Measurements from ENCODE around the gene KLK10.
"Not testable (repeated sequence)": the region's sequence is repeated elsewhere in the genome, so short reads cannot be mapped to it uniquely, and the experiment has no call there.

Gene KLK10

DNA sequence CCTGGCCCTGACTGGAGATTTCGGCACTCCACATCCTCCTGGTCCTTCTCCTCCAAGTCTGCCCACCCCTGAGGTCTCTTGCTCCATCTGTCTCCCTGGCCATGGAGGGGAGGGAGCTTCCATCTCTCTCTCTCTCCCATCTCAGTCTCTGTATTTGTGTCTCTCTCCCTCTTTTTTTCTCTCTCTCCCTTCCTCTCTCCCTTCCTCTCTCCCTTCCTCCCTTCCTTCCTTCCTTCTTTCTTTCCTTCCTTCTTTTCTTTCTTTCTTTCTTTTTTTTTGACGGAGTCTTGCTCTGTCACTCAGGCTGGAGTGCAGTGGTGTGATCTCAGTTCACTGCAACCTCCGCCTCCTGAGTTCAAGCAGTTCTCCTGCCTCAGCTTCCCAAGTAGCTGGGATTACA is 49.7 kb downstream of the KLK10 start:
- H3K4me1 ChIP-seq (ENCODE audit: control insufficient read depth, insufficient read depth, low read length); H3K4me3 ChIP-seq (ENCODE audit: low read length); DNase-seq (ENCODE audit: low read depth, low spot score); H3K27ac ChIP-seq (ENCODE audit: low read length); H3K27me3 ChIP-seq (ENCODE audit: control insufficient read depth, insufficient read depth, low read length); H3K9me3 ChIP-seq (ENCODE audit: control insufficient read depth, insufficient read depth, low read length); H3K36me3 ChIP-seq (ENCODE audit: control insufficient read depth, insufficient read depth, low read length): not testable (repeated sequence)
- no CpG with 5 or more reads among the region's 3 CpGs for WGBS (ENCODE audit: insufficient coverage, insufficient read length)

- H3K9me3 ChIP-seq (ENCODE audit: control insufficient read depth, insufficient read depth, low read length), result no peaks in the 10 kb centered on the region
- H3K4me3 ChIP-seq (ENCODE audit: low read length), result no peak within 1 kb of the TSS
- no peak for DNase-seq (ENCODE audit: low read depth, low spot score)
- H3K36me3 ChIP-seq (ENCODE audit: control insufficient read depth, insufficient read depth, low read length), result no peaks in the 10 kb centered on the region
- no CpG with 5 or more reads among the region's 19 CpGs for WGBS (ENCODE audit: insufficient coverage, insufficient read length)
- H3K4me1 ChIP-seq (ENCODE audit: control insufficient read depth, insufficient read depth, low read length), result no peaks in the 10 kb centered on the region
- H3K27me3 ChIP-seq (ENCODE audit: control insufficient read depth, insufficient read depth, low read length), result no peaks in the 10 kb centered on the region
- no peak within 1 kb of the TSS for H3K27ac ChIP-seq (ENCODE audit: low read length)
Observed at GRCh38 chr19:50969413-50969760, 50.1 kb downstream of the KLK10 start, which contains the start of gene KLK6. TSS of gene KLK6 (minus strand) at chr19:50969591. CDS start at chr19:50968104, 1,487 bp downstream.

DNA sequence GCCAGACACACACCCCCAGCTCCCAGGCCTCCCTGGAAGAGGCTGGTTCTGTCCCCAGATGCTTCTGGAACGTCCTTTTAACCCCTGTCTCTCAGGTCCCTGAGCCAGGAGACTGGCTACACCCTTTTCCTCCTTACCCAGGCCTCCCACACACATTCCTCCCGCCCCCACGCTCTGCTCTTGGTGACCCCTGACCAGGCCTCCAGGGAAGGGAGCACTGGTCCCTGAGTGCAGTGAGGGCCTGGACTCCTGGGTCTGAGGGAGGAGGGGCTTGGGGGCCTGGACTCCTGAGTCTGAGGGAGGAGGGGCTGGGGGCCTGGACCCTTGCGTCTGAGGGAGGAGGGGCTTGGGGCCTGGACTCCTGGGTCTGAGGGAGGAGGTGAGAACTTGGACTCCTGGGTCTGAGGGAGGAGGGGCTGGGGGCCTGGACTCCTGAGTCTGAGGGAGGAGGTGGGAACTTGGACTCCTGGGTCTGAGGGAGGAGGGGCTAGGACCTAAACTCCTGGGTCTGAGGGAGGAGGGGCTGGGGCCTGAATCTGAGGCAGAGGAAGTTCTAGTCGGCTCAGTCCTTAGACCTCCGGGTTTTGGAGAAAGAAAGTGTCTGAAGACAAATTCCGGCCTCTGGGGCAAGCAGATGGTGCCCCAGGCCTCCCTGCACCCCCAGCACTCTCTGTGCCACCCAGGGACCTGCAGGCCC is 50.6 kb downstream of the KLK10 start:
- no peaks in the 10 kb centered on the region for H3K36me3 ChIP-seq (ENCODE audit: control insufficient read depth, insufficient read depth, low read length)
- no peak overlapping the region for H3K4me3 ChIP-seq (ENCODE audit: low read length)
- no peaks in the 10 kb centered on the region for H3K27me3 ChIP-seq (ENCODE audit: control insufficient read depth, insufficient read depth, low read length)
- DNase-seq (ENCODE audit: low read depth, low spot score), result no peak
- no peak overlapping the region for H3K27ac ChIP-seq (ENCODE audit: low read length)
- WGBS (ENCODE audit: insufficient coverage, insufficient read length), result no CpG with 5 or more reads among the region's 7 CpGs
- H3K9me3 ChIP-seq (ENCODE audit: control insufficient read depth, insufficient read depth, low read length), result no peaks in the 10 kb centered on the region
- no peaks in the 10 kb centered on the region for H3K4me1 ChIP-seq (ENCODE audit: control insufficient read depth, insufficient read depth, low read length)

DNA sequence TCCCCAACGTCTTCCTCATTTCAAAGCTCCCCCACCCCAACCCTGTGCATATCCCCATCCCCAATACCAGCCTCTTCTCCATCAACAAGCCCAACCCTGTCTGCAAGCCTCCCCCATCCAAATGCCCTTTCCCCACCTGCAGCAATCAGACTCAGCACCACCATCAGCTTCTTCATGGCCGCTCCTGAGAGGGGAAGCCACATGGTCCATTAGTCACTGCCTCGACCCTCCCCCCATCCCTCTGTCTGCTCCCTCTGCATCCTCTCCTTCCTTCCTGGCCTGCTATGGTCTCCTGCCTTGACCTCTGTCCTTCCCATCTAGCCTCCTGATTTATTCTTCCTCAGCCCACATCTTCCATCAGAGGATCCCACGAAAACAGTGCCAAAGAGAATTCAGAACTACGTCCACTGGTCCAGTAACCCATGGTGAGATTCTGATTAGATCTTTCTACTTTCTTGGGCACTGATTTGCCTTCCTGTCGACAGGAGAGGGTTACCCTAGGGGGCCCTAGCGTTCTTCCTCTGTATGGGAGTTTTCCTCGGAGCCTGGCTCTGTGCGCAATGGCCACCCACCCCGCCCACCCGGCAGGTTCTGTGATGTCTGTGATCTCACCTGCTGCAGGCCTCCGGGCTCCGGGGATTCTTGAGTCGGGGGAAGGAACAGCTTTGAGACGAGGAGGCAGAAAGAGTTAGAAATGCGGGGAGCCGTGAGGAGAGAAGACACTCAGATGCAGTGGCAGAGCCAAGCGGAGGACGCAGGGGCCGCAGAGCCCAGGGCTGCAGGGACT is 51.4 kb downstream of the KLK10 start:
- DNase-seq (ENCODE audit: low read depth, low spot score), result no peak
- 100% methylated on average over 1 of the region's 20 CpGs for WGBS (ENCODE audit: insufficient coverage, insufficient read length)
- H3K27ac ChIP-seq (ENCODE audit: low read length), result no peak overlapping the region
- no peaks in the 10 kb centered on the region for H3K27me3 ChIP-seq (ENCODE audit: control insufficient read depth, insufficient read depth, low read length)
- H3K9me3 ChIP-seq (ENCODE audit: control insufficient read depth, insufficient read depth, low read length), result no peaks in the 10 kb centered on the region
- no peaks in the 10 kb centered on the region for H3K4me1 ChIP-seq (ENCODE audit: control insufficient read depth, insufficient read depth, low read length)
- H3K4me3 ChIP-seq (ENCODE audit: low read length), result no peak overlapping the region
- no peaks in the 10 kb centered on the region for H3K36me3 ChIP-seq (ENCODE audit: control insufficient read depth, insufficient read depth, low read length)

GRCh38 chr19:50964266-50964665 is 55.2 kb downstream of the KLK10 start:
- Histone ChIP-seq H3K4me1 (ENCODE audit: control insufficient read depth, insufficient read depth, low read length) (no peaks in the 10 kb centered on the region), H3K4me3 (ENCODE audit: low read length) (no peak overlapping the region), H3K27me3 (ENCODE audit: control insufficient read depth, insufficient read depth, low read length) (no peaks in the 10 kb centered on the region), H3K9me3 (ENCODE audit: control insufficient read depth, insufficient read depth, low read length) (no peaks in the 10 kb centered on the region), H3K36me3 (ENCODE audit: control insufficient read depth, insufficient read depth, low read length) (no peaks in the 10 kb centered on the region), H3K27ac (ENCODE audit: low read length) (no peak overlapping the region)
- DNase-seq (ENCODE audit: low read depth, low spot score), result no peak
- no CpG with 5 or more reads among the region's 3 CpGs for WGBS (ENCODE audit: insufficient coverage, insufficient read length)

DNA sequence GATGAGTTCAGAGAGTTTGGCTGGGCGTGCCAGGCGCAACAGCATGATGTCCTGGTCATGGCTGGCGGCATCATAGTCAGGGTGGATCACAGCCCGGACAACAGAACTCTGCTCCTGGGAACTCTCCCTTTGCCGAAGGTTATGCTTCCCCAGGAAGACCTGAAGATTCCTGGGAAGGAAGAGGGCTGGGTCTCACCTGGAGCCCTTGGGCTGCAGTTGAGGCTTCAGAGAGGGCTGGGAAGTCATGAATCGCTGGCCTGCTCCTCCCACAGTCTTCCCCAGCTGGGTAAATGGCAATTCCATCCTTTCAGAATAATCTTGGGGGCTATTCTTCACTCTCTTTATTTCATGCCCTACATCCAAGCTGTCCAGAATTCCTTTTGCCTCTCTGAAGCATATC is 56.1 kb downstream of the KLK10 start:
- Histone ChIP-seq H3K36me3 (ENCODE audit: control insufficient read depth, insufficient read depth, low read length) (no peaks in the 10 kb centered on the region), H3K4me1 (ENCODE audit: control insufficient read depth, insufficient read depth, low read length) (no peaks in the 10 kb centered on the region), H3K27ac (ENCODE audit: low read length) (no peak overlapping the region), H3K4me3 (ENCODE audit: low read length) (no peak overlapping the region), H3K27me3 (ENCODE audit: control insufficient read depth, insufficient read depth, low read length) (no peaks in the 10 kb centered on the region), H3K9me3 (ENCODE audit: control insufficient read depth, insufficient read depth, low read length) (no peaks in the 10 kb centered on the region)
- DNase-seq (ENCODE audit: low read depth, low spot score), result no peak
- no CpG with 5 or more reads among the region's 6 CpGs for WGBS (ENCODE audit: insufficient coverage, insufficient read length)

Data from iPS DF 6.9 (cell line).